OCI-LY1 (cell line): ENCODE measurements around the gene PRR32.
"Not testable (repeated sequence)": the region's sequence is repeated elsewhere in the genome, so short reads cannot be mapped to it uniquely, and the experiment has no call there.

Experiments used
- H2AFZ ChIP-seq: fragments of 200-600 bp; sonication (generic), shearing (Covaris generic); 2 replicates; pipeline ENCODE4 v1.6.0; 2014; ENCODE audit warnings: antibody characterized with exemption, mild to moderate bottlenecking, low read length
- H3F3A ChIP-seq: fragments of 200-600 bp; sonication (generic), shearing (Covaris generic); 2 replicates; pipeline ENCODE4 v1.6.0; 2014; ENCODE audit warnings: mild to moderate bottlenecking, antibody characterized with exemption, low read length, moderate library complexity; ENCODE audit not compliant: insufficient read depth
- H3K27ac ChIP-seq: fragments of 200-600 bp; sonication (generic); 2 replicates; pipeline ENCODE4 v1.5.1; 2014; ENCODE audit warnings: low read length, mixed run types, mild to moderate bottlenecking, low read depth; ENCODE audit not compliant: poor library complexity, severe bottlenecking
- H3K27me3 ChIP-seq: fragments of 200-600 bp; sonication (generic); 2 replicates; pipeline ENCODE4 v1.6.0; 2014; ENCODE audit warnings: antibody characterized with exemption, mild to moderate bottlenecking, low read length, moderate library complexity; ENCODE audit not compliant: insufficient read depth
- H3K36me3 ChIP-seq: fragments of 200-600 bp; sonication (generic); 2 replicates; pipeline ENCODE4 v1.6.1; 2014; ENCODE audit warnings: mild to moderate bottlenecking, antibody characterized with exemption, low read length, moderate library complexity, mixed read lengths; ENCODE audit not compliant: insufficient read depth
- H3K4me1 ChIP-seq: fragments of 200-600 bp; sonication (generic); 2 replicates; pipeline ENCODE4 v1.5.1; 2014; ENCODE audit warnings: mild to moderate bottlenecking, low read length, moderate library complexity; ENCODE audit not compliant: insufficient read depth, severe bottlenecking
- H3K4me2 ChIP-seq: fragments of 200-600 bp; sonication (generic), shearing (Covaris generic); 2 replicates; pipeline ENCODE4 v1.6.1; 2014; ENCODE audit warnings: low read length
- H3K4me3 ChIP-seq: fragments of 200-600 bp; sonication (generic); 2 replicates; pipeline ENCODE4 v1.5.1; 2014; ENCODE audit warnings: low read length, low read depth, mild to moderate bottlenecking, mixed read lengths; ENCODE audit not compliant: poor library complexity, severe bottlenecking
- H3K79me2 ChIP-seq: fragments of 200-600 bp; shearing (Covaris generic); 2 replicates; pipeline ENCODE4 v1.6.1; 2016; ENCODE audit warnings: mixed run types, low read length, mixed read lengths; ENCODE audit not compliant: insufficient read depth
- H3K9ac ChIP-seq: fragments of 200-600 bp; sonication (generic), shearing (Covaris generic); 2 replicates; pipeline ENCODE4 v1.6.1; 2014; ENCODE audit warnings: mild to moderate bottlenecking, low read length, mixed read lengths
- H3K9me2 ChIP-seq: fragments of 200-600 bp; sonication (generic), shearing (Covaris generic); 2 replicates; pipeline ENCODE4 v1.6.1; 2014; ENCODE audit warnings: low read depth, mild to moderate bottlenecking, low read length, mixed read lengths
- H3K9me3 ChIP-seq: fragments of 200-600 bp; shearing (Covaris generic); 2 replicates; pipeline ENCODE4 v1.6.1; 2014; ENCODE audit warnings: low read length, mixed read lengths
- H4K20me1 ChIP-seq: fragments of 200-600 bp; sonication (generic), shearing (Covaris generic); 2 replicates; pipeline ENCODE4 v1.6.0; 2016; ENCODE audit warnings: mild to moderate bottlenecking, low read length; ENCODE audit not compliant: insufficient read depth
- CTCF ChIP-seq: fragments of 200-600 bp; sonication (generic), shearing (Covaris generic); IDR thresholded peaks from 2 replicates; pipeline ENCODE4 v1.5.1; 2017; ENCODE audit warnings: mild to moderate bottlenecking, antibody characterized with exemption, low read length, moderate library complexity, mixed read lengths
- EZH2 ChIP-seq: fragments of 200-600 bp; sonication (generic), shearing (Covaris generic); IDR thresholded peaks from 2 replicates; pipeline ENCODE4 v1.8.0; 2017; ENCODE audit warnings: borderline replicate concordance, mixed run types, mild to moderate bottlenecking, antibody characterized with exemption, low read length, moderate library complexity, mixed read lengths

The PRR32 gene

GRCh38 chrX:126799059-126799458 lies 20.5 kb upstream of the PRR32 start:
- no peaks in the 10 kb centered on the region for H3K36me3 ChIP-seq
- no peaks in the 10 kb centered on the region for H3K79me2 ChIP-seq
- no peaks in the 10 kb centered on the region for H3K9me2 ChIP-seq
- H3K4me2 ChIP-seq, result no peak overlapping the region
- H4K20me1 ChIP-seq, result no peaks in the 10 kb centered on the region
- no peak overlapping the region for H3K27ac ChIP-seq
- no peaks in the 10 kb centered on the region for H3K9me3 ChIP-seq
- H3K4me3 ChIP-seq, result no peak overlapping the region
- no peaks in the 10 kb centered on the region for H3K4me1 ChIP-seq
- no peaks in the 10 kb centered on the region for H3K27me3 ChIP-seq
- no peak overlapping the region for H2AFZ ChIP-seq
- TF ChIP-seq CTCF, result no peak
- no peak for TF ChIP-seq EZH2
- H3F3A ChIP-seq, result no peaks in the 10 kb centered on the region
- H3K9ac ChIP-seq, result no peak overlapping the region

- not testable (repeated sequence) for H2AFZ ChIP-seq, H3K27me3 ChIP-seq, H3K4me1 ChIP-seq, H3K4me3 ChIP-seq, H3K9me3 ChIP-seq, H3K79me2 ChIP-seq, H3F3A ChIP-seq, H3K27ac ChIP-seq, H3K9ac ChIP-seq, H3K9me2 ChIP-seq, H3K36me3 ChIP-seq, H4K20me1 ChIP-seq, H3K4me2 ChIP-seq
Measured at GRCh38 chrX:126806784-126807183, 12.7 kb upstream of the PRR32 start.

GRCh38 chrX:126815806-126816205 lies 3.7 kb upstream of the PRR32 start:
- Histone ChIP-seq H3K9me3 (no peaks in the 10 kb centered on the region), H3K4me2 (no peak overlapping the region), H3K79me2 (no peaks in the 10 kb centered on the region), H3K27me3 (no peaks in the 10 kb centered on the region), H3K4me1 (no peaks in the 10 kb centered on the region), H3K9ac (no peak overlapping the region), H3K9me2 (no peaks in the 10 kb centered on the region), H4K20me1 (no peaks in the 10 kb centered on the region), H3K36me3 (no peaks in the 10 kb centered on the region), H3K4me3 (no peak overlapping the region), H3K27ac (no peak overlapping the region), H3F3A (no peaks in the 10 kb centered on the region), H2AFZ (no peak overlapping the region)
- TF ChIP-seq EZH2 (no peak), CTCF (no peak)

GRCh38 chrX:126820700-126821420 lies 1.3 kb downstream of the PRR32 start:
- Histone ChIP-seq H3K9me2 (no peaks in the 10 kb centered on the region), H3K9me3 (no peaks in the 10 kb centered on the region), H3F3A (no peaks in the 10 kb centered on the region)

More at GRCh38 chrX:126820700-126821420, 1.3 kb downstream of the PRR32 start:
- Histone ChIP-seq H2AFZ (no peak overlapping the region), H3K27me3 (no peaks in the 10 kb centered on the region), H4K20me1 (no peaks in the 10 kb centered on the region), H3K36me3 (no peaks in the 10 kb centered on the region), H3K4me2 (no peak overlapping the region), H3K27ac (no peak overlapping the region), H3K4me1 (no peaks in the 10 kb centered on the region), H3K9ac (no peak overlapping the region), H3K4me3 (no peak overlapping the region), H3K79me2 (no peaks in the 10 kb centered on the region)
- TF ChIP-seq CTCF (no peak), EZH2 (no peak)
